NB4 (cell line): Measurements from ENCODE around the gene PIGB.

Experiments used
- CTCF ChIP-seq: IDR thresholded peaks from one replicate; pipeline ENCODE4 v1.5.1; 2012; ENCODE audit warnings: low read depth, low read length
- POLR2A ChIP-seq: IDR thresholded peaks from 2 replicates; pipeline ENCODE4 v1.6.1; 2011; ENCODE audit warnings: mild to moderate bottlenecking; ENCODE audit not compliant: insufficient read length; ENCODE audit errors: extremely low read depth

GRCh38 chr15:55320963-55321362 is 1.9 kb downstream of the PIGB start:
- TF ChIP-seq CTCF: no peak
- no peak for TF ChIP-seq POLR2A
